ENCODE results near the gene SOS2.

- TF ChIP-seq POLR2AphosphoS5 (IDR thresholded peaks at IDR 0.05; ENCODE audit: low read depth, low read length) = no peak
- TF ChIP-seq POLR2A (IDR thresholded peaks at IDR 0.05; ENCODE audit: low read depth, low read length) = no peak
- TF ChIP-seq POU2F2 (IDR thresholded peaks at IDR 0.05; ENCODE audit: low read depth, low read length) = no peak
- no peak for TF ChIP-seq TAF1 (IDR thresholded peaks at IDR 0.05; ENCODE audit: low read depth, low read length)
- TF ChIP-seq PAX5 (IDR thresholded peaks at IDR 0.05; ENCODE audit: insufficient read depth, low read length, severe bottlenecking) = no peak
These were observed 146.7 kb downstream of the SOS2 start for GRCh38 chr14:50084666-50085065.

All from GM12891 (cell line).